Kidney (tissue), 14 donors: ENCODE measurements around the gene EGFR. TPM values are rescaled to one million over a fixed set of nuclear protein-coding genes. Genes with fewer than 3 reads are reported as not detected.

Experiments used
- DNase-seq, 5 donors: peaks; one replicate each; pipeline ENCODE4 v3.0.0-alpha.2; 2013 to 2020
- FAIRE-seq: peaks from 2 replicates; lab custom pipeline; 2012; peaks lifted over from hg19 to GRCh38; lab: Jason Lieb, UNC
- H3K27ac ChIP-seq, 2 donors: one replicate each; pipeline ENCODE4 v1.7.0; 2013; ENCODE audit warnings: low read depth in 2 of 2, low read length in 2 of 2, inconsistent platforms in 1 of 2
- H3K27me3 ChIP-seq: one replicate; pipeline ENCODE4 v1.7.1; 2013; ENCODE audit warnings: low read length, inconsistent platforms; ENCODE audit not compliant: control insufficient read depth, insufficient read depth
- H3K36me3 ChIP-seq, 3 donors: one replicate each; pipeline versions ENCODE4 v1.7.0 to v1.7.1; 2013; ENCODE audit warnings: low read length in 3 of 3, control low read depth in 1 of 3, inconsistent platforms in 1 of 3; ENCODE audit not compliant: insufficient read depth in 3 of 3, control insufficient read depth in 2 of 3
- H3K4me1 ChIP-seq, 3 donors: one replicate each; pipeline versions ENCODE4 v1.7.0 to v1.7.1; 2013; ENCODE audit warnings: low read length in 3 of 3, inconsistent platforms in 1 of 3, low read depth in 1 of 3; ENCODE audit not compliant: control insufficient read depth in 2 of 3, insufficient read depth in 2 of 3
- H3K4me3 ChIP-seq, 3 donors: one replicate each; pipeline versions ENCODE4 v1.7.0 to v1.8.1; 2013; ENCODE audit warnings: low read length in 3 of 3, control low read depth in 1 of 3, inconsistent platforms in 1 of 3
- H3K9ac ChIP-seq, 3 donors: one replicate each; pipeline versions ENCODE4 v1.7.0 to v1.7.1; 2013; ENCODE audit warnings: low read length in 3 of 3, control low read depth in 1 of 3, inconsistent platforms in 1 of 3
- H3K9me3 ChIP-seq, 3 donors: one replicate each; pipeline versions ENCODE4 v1.7.0 to v1.7.1; 2013; ENCODE audit warnings: low read length in 3 of 3, control low read depth in 1 of 3, inconsistent platforms in 1 of 3; ENCODE audit not compliant: control insufficient read depth in 2 of 3, insufficient read depth in 1 of 3
- CTCF ChIP-seq: IDR thresholded peaks from 3 replicates; pipeline ENCODE4 v1.5.1; 2012; ENCODE audit warnings: mild to moderate bottlenecking, moderate library complexity, borderline replicate concordance; ENCODE audit not compliant: insufficient read depth; ENCODE audit errors: extremely low read depth
- intact Hi-C: fragments of 100-400 bp; cut with DNase I; formaldehyde crosslinking; loops from one replicate; pipeline ENCODE4 v1.11.1; 2022
- polyA plus RNA-seq: library from polyadenylated mRNA; stranded (reverse); fragments of 350-450 nt; fragmentation: Illumina TruSeq; extraction: RNeasy Lipid Tissue Mini Kit (QIAGEN cat#74804); gene quantifications from one replicate; pipeline ENCODE4 v1.2.3, GENCODE V29; 2014; ENCODE audit warnings: low read depth, low replicate concordance; ENCODE audit not compliant: insufficient read depth
- total RNA-seq: library from RNA; stranded (reverse); fragmentation: NEBNext Ultra II Directional; extraction: Animal tissue kit (Norgen Biotek cat#: 25700); gene quantifications from one replicate; pipeline ENCODE4 v1.2.1, GENCODE V29; 2021
- donor health status: control.
- donor health status: control.
- donor health status: control.
- donor health status: control.
- donor health status: control.
- donor health status: DM: yes; HTN: yes; CAD: no.
- donor health status: Normal renal cell carcinoma (clear cell type).

EGFR gene
- total and polyA plus RNA-seq, 2 donors from 2014 or later: 5.9 to 61.3 TPM

GRCh38 chr7:55044791-55045190, 26.0 kb downstream of the EGFR start:
- TF ChIP-seq CTCF: no peak
- FAIRE-seq (no peak), DNase-seq (no peak)
- Histone ChIP-seq H3K9me3 (no peaks in the 10 kb centered on the region), H3K36me3 (no peaks in the 10 kb centered on the region), H3K4me1 (peaks cover 0 to 20% (median 7%) of the 10 kb centered on the region in 3 donors), H3K4me3 (no peak overlapping the region), H3K27ac (peak overlapping the region; percentile 0 to 63), H3K9ac (no peak overlapping the region), H3K27me3 (no peaks in the 10 kb centered on the region)
- intact Hi-C loops: no loop called here

- no peaks in the 10 kb centered on the region for H3K27me3 ChIP-seq
- intact Hi-C loops: no loop called here
- H3K9ac ChIP-seq: no peak overlapping the region
- H3K27ac ChIP-seq: no peak overlapping the region
- H3K9me3 ChIP-seq: no peaks in the 10 kb centered on the region
- DNase-seq (no peak), FAIRE-seq (no peak)
- H3K36me3 ChIP-seq: no peaks in the 10 kb centered on the region
- H3K4me3 ChIP-seq: no peak overlapping the region
- TF ChIP-seq CTCF: no peak
- H3K4me1 ChIP-seq: peaks cover 0 to 20% (median 4%) of the 10 kb centered on the region in 3 donors
These were observed 27.9 kb downstream of the EGFR start for GRCh38 chr7:55046582-55047342.

- Histone ChIP-seq H3K27ac (no peak overlapping the region), H3K36me3 (no peaks in the 10 kb centered on the region), H3K9ac (no peak overlapping the region), H3K27me3 (no peaks in the 10 kb centered on the region), H3K4me3 (no peak overlapping the region), H3K4me1 (peaks cover 0 to 18% (median 8%) of the 10 kb centered on the region in 3 donors), H3K9me3 (no peaks in the 10 kb centered on the region)
- TF ChIP-seq CTCF: no peak
- intact Hi-C loops: no loop called here
- no peak for DNase-seq
- FAIRE-seq: no peak
These were observed 29.5 kb downstream of the EGFR start for GRCh38 chr7:55048221-55048859.
